H9 (cell line): Measurements from ENCODE around the gene PGLYRP3. TPM values are rescaled to one million over a fixed set of nuclear protein-coding genes. Genes with fewer than 3 reads are reported as not detected.

Source experiments
- DNase-seq: peaks from one replicate; pipeline ENCODE4 v3.0.0-alpha.2; 2017
- H2AFZ ChIP-seq: one replicate; pipeline ENCODE4 v1.6.1; 2013; ENCODE audit warnings: mild to moderate bottlenecking, low read length, control low read depth, moderate library complexity
- H2AK5ac ChIP-seq: 2 replicates; pipeline ENCODE4 v1.6.1; 2013; ENCODE audit warnings: low read length, control low read depth, mixed read lengths; ENCODE audit not compliant: insufficient read length
- H2BK120ac ChIP-seq: one replicate; pipeline ENCODE4 v1.6.1; 2013; ENCODE audit warnings: low read depth, mild to moderate bottlenecking, low read length, control low read depth, inconsistent platforms; ENCODE audit not compliant: poor library complexity, severe bottlenecking
- H2BK12ac ChIP-seq: 2 replicates; pipeline ENCODE4 v1.6.1; 2013; ENCODE audit warnings: low read length, control low read depth, mixed read lengths, low read depth; ENCODE audit not compliant: insufficient read length
- H2BK15ac ChIP-seq: 2 replicates; pipeline ENCODE4 v1.6.1; 2013; ENCODE audit warnings: low read depth, low read length, control low read depth
- H2BK20ac ChIP-seq: one replicate; pipeline ENCODE4 v1.6.1; 2013; ENCODE audit warnings: low read depth, mild to moderate bottlenecking, low read length, control low read depth, inconsistent platforms; ENCODE audit not compliant: poor library complexity, severe bottlenecking
- H2BK5ac ChIP-seq: 2 replicates; pipeline ENCODE4 v1.6.1; 2013; ENCODE audit warnings: low read length, control low read depth, mixed read lengths; ENCODE audit not compliant: insufficient read length
- H3K14ac ChIP-seq: 2 replicates; pipeline ENCODE4 v1.6.1; 2013; ENCODE audit warnings: low read length, control low read depth; ENCODE audit not compliant: insufficient read depth
- H3K18ac ChIP-seq: 2 replicates; pipeline ENCODE4 v1.6.1; 2013; ENCODE audit warnings: low read depth, mild to moderate bottlenecking, mixed read lengths, low read length, control low read depth; ENCODE audit not compliant: insufficient read length
- H3K23ac ChIP-seq: 2 replicates; pipeline ENCODE4 v1.6.1; 2013; ENCODE audit warnings: low read length, control low read depth, mixed read lengths, low read depth; ENCODE audit not compliant: insufficient read length
- H3K23me2 ChIP-seq: 2 replicates; pipeline ENCODE4 v1.6.1; 2013; ENCODE audit warnings: low read depth, mild to moderate bottlenecking, mixed read lengths, low read length, control low read depth; ENCODE audit not compliant: insufficient read length, poor library complexity, severe bottlenecking
- H3K27ac ChIP-seq: 2 replicates; pipeline ENCODE4 v1.5.1; 2013; ENCODE audit warnings: low read length, control low read depth, mixed read lengths, low read depth; ENCODE audit not compliant: insufficient read length
- H3K27me3 ChIP-seq: 2 replicates; pipeline ENCODE4 v1.6.1; 2013; ENCODE audit warnings: low read length, control low read depth, inconsistent platforms; ENCODE audit not compliant: insufficient read depth
- H3K4ac ChIP-seq: 2 replicates; pipeline ENCODE4 v1.6.1; 2013; ENCODE audit warnings: low read depth, mild to moderate bottlenecking, control low read depth, inconsistent platforms, low read length, moderate library complexity
- H3K4me1 ChIP-seq: 2 replicates; pipeline ENCODE4 v1.6.1; 2013; ENCODE audit warnings: low read length, control low read depth, inconsistent platforms; ENCODE audit not compliant: insufficient read depth
- H3K4me2 ChIP-seq: 2 replicates; pipeline ENCODE4 v1.6.1; 2013; ENCODE audit warnings: low read length, control low read depth, mixed read lengths; ENCODE audit not compliant: insufficient read length, insufficient read depth
- H3K56ac ChIP-seq: 2 replicates; pipeline ENCODE4 v1.6.1; 2013; ENCODE audit warnings: low read depth, mild to moderate bottlenecking, mixed read lengths, low read length, control low read depth; ENCODE audit not compliant: insufficient read length
- H3K79me1 ChIP-seq: 2 replicates; pipeline ENCODE4 v1.6.1; 2013; ENCODE audit warnings: low read depth, mild to moderate bottlenecking, moderate library complexity, low read length, control low read depth, inconsistent platforms; ENCODE audit not compliant: insufficient read depth, poor library complexity, severe bottlenecking
- H3K79me2 ChIP-seq: 2 replicates; pipeline ENCODE4 v1.6.1; 2013; ENCODE audit warnings: low read length, control low read depth, inconsistent platforms; ENCODE audit not compliant: insufficient read depth
- H3K9ac ChIP-seq: 2 replicates; pipeline ENCODE4 v1.6.1; 2013; ENCODE audit warnings: low read length, control low read depth, mixed read lengths; ENCODE audit not compliant: insufficient read length; ENCODE audit errors: extremely low read depth
- H3K9me3 ChIP-seq: one replicate; pipeline ENCODE4 v1.6.1; 2013; ENCODE audit warnings: low read depth, low read length, inconsistent platforms; ENCODE audit not compliant: control insufficient read depth
- H3T11ph ChIP-seq: one replicate; pipeline ENCODE4 v1.6.1; 2013; ENCODE audit warnings: mild to moderate bottlenecking, low read length, control low read depth, inconsistent platforms
- H4K20me1 ChIP-seq: one replicate; pipeline ENCODE4 v1.6.1; 2013; ENCODE audit not compliant: control insufficient read depth, insufficient read length, insufficient read depth
- H4K5ac ChIP-seq: 2 replicates; pipeline ENCODE4 v1.6.1; 2013; ENCODE audit warnings: low read depth, mild to moderate bottlenecking, mixed read lengths, low read length, control low read depth; ENCODE audit not compliant: insufficient read length
- H4K8ac ChIP-seq: replicated peaks from 2 replicates; pipeline ENCODE4 v1.6.1; 2013; ENCODE audit warnings: low read length, control low read depth, mixed read lengths, low read depth; ENCODE audit not compliant: insufficient read length
- H4K91ac ChIP-seq: 2 replicates; pipeline ENCODE4 v1.6.1; 2013; ENCODE audit warnings: low read depth, mild to moderate bottlenecking, moderate library complexity, mixed read lengths, low read length, control low read depth; ENCODE audit not compliant: insufficient read length
- H3K27ac Mint-ChIP-seq, 3 experiments: 2 replicates in 2 of 3; 3 replicates in 1 of 3; pipeline ENCODE4 v1.8.0; 2020 to 2021; ENCODE audit warnings: mixed read lengths in 3 of 3, mild to moderate bottlenecking in 1 of 3, moderate library complexity in 1 of 3
- H3K27me3 Mint-ChIP-seq: 2 replicates; pipeline ENCODE4 v1.8.0; 2021; ENCODE audit warnings: low read depth, mild to moderate bottlenecking, moderate library complexity, mixed read lengths
- H3K36me3 Mint-ChIP-seq, 3 experiments: 2 replicates in 2 of 3; 3 replicates in 1 of 3; pipeline ENCODE4 v1.8.0; 2020 to 2021; ENCODE audit warnings: low read depth in 3 of 3, mixed read lengths in 3 of 3; ENCODE audit not compliant: insufficient read depth in 1 of 3
- H3K4me1 Mint-ChIP-seq, 2 experiments: 2 replicates each; pipeline ENCODE4 v1.8.0; 2020; ENCODE audit warnings: mixed read lengths in 2 of 2
- H3K4me3 Mint-ChIP-seq, 2 experiments: 2 replicates in 1 of 2; 3 replicates in 1 of 2; pipeline ENCODE4 v1.8.0; 2020 to 2021; ENCODE audit warnings: mild to moderate bottlenecking in 2 of 2, mixed read lengths in 2 of 2, moderate library complexity in 1 of 2
- H3K9me3 Mint-ChIP-seq, 2 experiments: 2 replicates in 1 of 2; 3 replicates in 1 of 2; pipeline ENCODE4 v1.8.0; 2020; ENCODE audit warnings: mild to moderate bottlenecking in 2 of 2, mixed read lengths in 2 of 2, moderate library complexity in 1 of 2
- CTCF ChIP-seq: fragments of 200-600 bp; sonication (generic); conservative IDR thresholded peaks from 3 replicates; pipeline ENCODE4 v1.8.0; 2021; ENCODE audit warnings: antibody characterized with exemption, mild to moderate bottlenecking
- WGBS: extraction: QIAGEN DNeasy Blood & Tissue Kit; methylation state at CpG from one replicate; pipeline ENCODE4 v1.1.7; 2013; ENCODE audit warnings: missing lambda C conversion rate, low lambda C conversion rate, mixed read lengths; ENCODE audit not compliant: insufficient read length; ENCODE audit errors: extremely low coverage; 5-methylcytosine and 5-hydroxymethylcytosine counted together
- total RNA-seq: library from RNA; stranded (reverse); gene quantifications from 2 replicates; pipeline ENCODE4 v1.2.1, GENCODE V29; 2021

PGLYRP3 gene
- total RNA-seq, 1 experiment from 2014 or later = not detected

GRCh38 chr1:153346077-153346723 is 33.4 kb upstream of the PGLYRP3 start:
- Histone ChIP-seq H2AK5ac (no peak overlapping the region), H2BK120ac (no peak overlapping the region), H3K14ac (no peak overlapping the region), H3K23ac (no peak overlapping the region), H2BK5ac (no peak overlapping the region), H3K27me3 (no peaks in the 10 kb centered on the region), H3K23me2 (no peaks in the 10 kb centered on the region), H4K5ac (no peak overlapping the region), H3K9ac (no peak overlapping the region), H3T11ph (no peak overlapping the region), H4K8ac (no peak overlapping the region), H2AFZ (no peak overlapping the region), H3K18ac (no peak overlapping the region), H2BK15ac (no peak overlapping the region), H4K91ac (no peak overlapping the region), H3K56ac (no peak overlapping the region), H2BK12ac (no peak overlapping the region), H3K27ac (no peak overlapping the region), H3K79me2 (no peaks in the 10 kb centered on the region), H3K79me1 (no peaks in the 10 kb centered on the region), H3K9me3 (no peaks in the 10 kb centered on the region), H3K4me2 (no peak overlapping the region), H3K4ac (no peak overlapping the region), H4K20me1 (no peaks in the 10 kb centered on the region), H3K4me1 (no peaks in the 10 kb centered on the region), H2BK20ac (no peak overlapping the region)
- no peaks in the 10 kb centered on the region for H3K9me3 Mint-ChIP-seq
- H3K27ac Mint-ChIP-seq = no peak overlapping the region
- WGBS = no CpG with 5 or more reads among the region's 6 CpGs
- no peaks in the 10 kb centered on the region; a peak in 1 of 7 replicates for H3K36me3 Mint-ChIP-seq
- DNase-seq = no peak
- TF ChIP-seq CTCF = no peak
- H3K4me1 Mint-ChIP-seq = peaks cover 0 to 5% of the 10 kb centered on the region in 2 experiments; a peak in 2 of 4 replicates
- H3K4me3 Mint-ChIP-seq = no peak overlapping the region
- H3K27me3 Mint-ChIP-seq = peaks cover 36% of the 10 kb centered on the region
